ENCODE results near the gene SSU72. TPM values are rescaled to one million over a fixed set of nuclear protein-coding genes. Genes with fewer than 3 reads are reported as not detected.
A peak's percentile ranks its signal among the peaks of the same experiment; 100 is the strongest.

SSU72 gene
- total RNA-seq, 1 donor from 2014 or later, result 94.1 TPM

DNA sequence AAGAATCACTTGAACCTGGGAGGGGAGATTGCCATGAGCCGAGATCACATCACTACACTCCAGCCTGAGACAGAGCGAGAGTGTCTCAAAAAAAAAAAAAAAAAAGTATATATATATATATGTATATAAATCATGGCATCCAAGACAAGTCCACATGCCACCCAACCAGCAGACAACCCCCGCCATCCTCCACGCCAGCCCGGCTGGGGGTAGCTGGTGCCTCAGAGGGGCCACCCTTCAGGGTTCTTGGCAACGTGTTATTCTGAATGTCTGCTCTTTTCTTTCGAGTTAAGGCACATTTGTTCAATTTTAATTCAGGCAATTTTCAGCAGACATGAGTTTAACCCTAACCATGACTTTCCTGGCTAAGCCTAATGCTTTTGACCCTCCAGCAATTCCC, 24.6 kb downstream of the SSU72 start:
- peaks cover 21% of the 10 kb centered on the region for H4K20me1 ChIP-seq (ENCODE audit: low read depth)
- Mint-ChIP-seq H3K9me3 (no peaks in the 10 kb centered on the region), H3K4me3 (no peak overlapping the region), H3K27me3 (ENCODE audit: insufficient read depth, low read depth) (peaks cover 7% of the 10 kb centered on the region), H3K4me1 (peaks cover 4% of the 10 kb centered on the region), H3K36me3 (no peaks in the 10 kb centered on the region), H3K27ac (no peak overlapping the region)
- H3K36me3 ChIP-seq, result no peaks in the 10 kb centered on the region
- no peaks in the 10 kb centered on the region for H3F3A ChIP-seq (ENCODE audit: low read depth)
- TF ChIP-seq EZH2 (IDR thresholded peaks at IDR 0.05), result no peak
- no peak for TF ChIP-seq EZH2phosphoT487 (IDR thresholded peaks at IDR 0.05)
- TF ChIP-seq, protein P1, sequence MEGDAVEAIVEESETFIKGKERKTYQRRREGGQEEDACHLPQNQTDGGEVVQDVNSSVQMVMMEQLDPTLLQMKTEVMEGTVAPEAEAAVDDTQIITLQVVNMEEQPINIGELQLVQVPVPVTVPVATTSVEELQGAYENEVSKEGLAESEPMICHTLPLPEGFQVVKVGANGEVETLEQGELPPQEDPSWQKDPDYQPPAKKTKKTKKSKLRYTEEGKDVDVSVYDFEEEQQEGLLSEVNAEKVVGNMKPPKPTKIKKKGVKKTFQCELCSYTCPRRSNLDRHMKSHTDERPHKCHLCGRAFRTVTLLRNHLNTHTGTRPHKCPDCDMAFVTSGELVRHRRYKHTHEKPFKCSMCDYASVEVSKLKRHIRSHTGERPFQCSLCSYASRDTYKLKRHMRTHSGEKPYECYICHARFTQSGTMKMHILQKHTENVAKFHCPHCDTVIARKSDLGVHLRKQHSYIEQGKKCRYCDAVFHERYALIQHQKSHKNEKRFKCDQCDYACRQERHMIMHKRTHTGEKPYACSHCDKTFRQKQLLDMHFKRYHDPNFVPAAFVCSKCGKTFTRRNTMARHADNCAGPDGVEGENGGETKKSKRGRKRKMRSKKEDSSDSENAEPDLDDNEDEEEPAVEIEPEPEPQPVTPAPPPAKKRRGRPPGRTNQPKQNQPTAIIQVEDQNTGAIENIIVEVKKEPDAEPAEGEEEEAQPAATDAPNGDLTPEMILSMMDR (IDR thresholded peaks at IDR 0.05), result no peak
- no peaks in the 10 kb centered on the region for H3K9me3 ChIP-seq (ENCODE audit: low read depth)
- H3K79me2 ChIP-seq (ENCODE audit: low read depth), result peaks cover 30% of the 10 kb centered on the region
- H3K4me2 ChIP-seq, result no peak overlapping the region
- H3K9ac ChIP-seq, result no peak overlapping the region
- DNase-seq (ENCODE audit: low spot score), result no peak
- H2AFZ ChIP-seq (replicated peaks), result no peak overlapping the region
- H3K27me3 ChIP-seq, result no peaks in the 10 kb centered on the region
- H3K4me3 ChIP-seq, result no peak overlapping the region
- no peaks in the 10 kb centered on the region for H3K4me1 ChIP-seq
- H3K27ac ChIP-seq, result no peak overlapping the region

DNA sequence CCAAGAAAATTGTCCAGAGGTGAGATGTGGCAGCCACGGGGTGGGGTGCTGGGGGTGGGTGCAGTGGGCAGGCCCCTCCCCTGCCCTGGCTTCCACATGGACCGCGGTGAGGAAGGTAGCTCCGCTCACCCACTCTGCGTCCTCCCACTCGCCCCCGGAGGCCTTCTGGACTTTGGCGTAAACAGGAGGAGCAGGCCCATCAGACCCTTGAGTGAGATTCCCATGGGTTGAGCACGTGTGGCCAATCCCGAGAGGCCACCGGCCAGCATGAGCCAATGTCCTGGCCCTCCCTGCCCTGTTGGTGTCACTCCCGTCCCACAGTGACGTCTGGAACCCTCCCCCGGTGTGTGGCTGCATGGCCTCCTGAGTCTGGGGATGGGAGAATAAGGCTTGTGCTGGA, 26.1 kb downstream of the SSU72 start:
- Mint-ChIP-seq H3K36me3 (peaks cover 2% of the 10 kb centered on the region), H3K4me1 (no peaks in the 10 kb centered on the region), H3K27ac (no peak overlapping the region), H3K9me3 (no peaks in the 10 kb centered on the region), H3K4me3 (no peak overlapping the region), H3K27me3 (ENCODE audit: insufficient read depth, low read depth) (peaks cover 7% of the 10 kb centered on the region)
- Histone ChIP-seq H3K9me3 (ENCODE audit: low read depth) (no peaks in the 10 kb centered on the region), H3K9ac (no peak overlapping the region), H3K4me3 (no peak overlapping the region), H4K20me1 (ENCODE audit: low read depth) (peaks cover 18% of the 10 kb centered on the region), H3F3A (ENCODE audit: low read depth) (no peaks in the 10 kb centered on the region), H3K4me1 (no peaks in the 10 kb centered on the region), H2AFZ (replicated peaks) (no peak overlapping the region), H3K79me2 (ENCODE audit: low read depth) (peaks cover 30% of the 10 kb centered on the region), H3K27ac (no peak overlapping the region), H3K27me3 (no peaks in the 10 kb centered on the region), H3K4me2 (no peak overlapping the region), H3K36me3 (no peaks in the 10 kb centered on the region)
- no peak for DNase-seq (ENCODE audit: low spot score)
- no peak for TF ChIP-seq EZH2phosphoT487 (IDR thresholded peaks at IDR 0.05)
- TF ChIP-seq, protein P1 (IDR thresholded peaks at IDR 0.05), result no peak
- no peak for TF ChIP-seq EZH2 (IDR thresholded peaks at IDR 0.05)

DNA sequence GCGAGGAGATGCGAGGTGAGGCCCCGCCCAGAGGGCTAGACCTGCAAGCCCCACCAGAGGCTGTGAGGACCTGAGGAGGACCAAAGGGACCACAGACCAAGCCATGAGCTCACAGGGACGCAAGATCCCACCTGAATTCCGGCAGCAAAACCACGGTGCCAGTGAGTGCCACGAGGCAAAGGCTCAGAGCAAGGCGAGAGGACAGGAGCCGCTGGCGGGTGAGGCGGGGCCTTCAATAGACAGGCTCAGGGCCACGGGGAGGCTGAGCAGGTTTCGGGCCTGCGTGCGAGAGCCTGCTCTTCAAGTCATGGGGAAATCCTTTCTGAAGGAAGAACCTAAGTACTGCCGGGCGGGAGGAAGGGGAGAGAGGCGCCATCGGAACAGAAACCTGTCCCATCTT, 27.2 kb downstream of the SSU72 start:
- no peak overlapping the region for H2AFZ ChIP-seq (replicated peaks)
- H3K4me3 Mint-ChIP-seq, result no peak overlapping the region

More for the DNA sequence above, 27.2 kb downstream of the SSU72 start:
- DNase-seq (ENCODE audit: low spot score), result no peak
- Mint-ChIP-seq H3K27ac (peak overlapping the region; percentile 25), H3K27me3 (ENCODE audit: insufficient read depth, low read depth) (peaks cover 8% of the 10 kb centered on the region), H3K4me1 (no peaks in the 10 kb centered on the region), H3K9me3 (no peaks in the 10 kb centered on the region), H3K36me3 (peaks cover 2% of the 10 kb centered on the region)
- no peaks in the 10 kb centered on the region for H3K9me3 ChIP-seq (ENCODE audit: low read depth)
- peaks cover 16% of the 10 kb centered on the region for H4K20me1 ChIP-seq (ENCODE audit: low read depth)
- TF ChIP-seq EZH2 (IDR thresholded peaks at IDR 0.05) (no peak), EZH2phosphoT487 (IDR thresholded peaks at IDR 0.05) (no peak)
- TF ChIP-seq, protein P1 (IDR thresholded peaks at IDR 0.05), result no peak
- peaks cover 23% of the 10 kb centered on the region for H3K79me2 ChIP-seq (ENCODE audit: low read depth)
- no peak overlapping the region for H3K4me2 ChIP-seq
- H3K4me1 ChIP-seq, result no peaks in the 10 kb centered on the region
- no peak overlapping the region for H3K4me3 ChIP-seq
- no peaks in the 10 kb centered on the region for H3K27me3 ChIP-seq
- no peaks in the 10 kb centered on the region for H3F3A ChIP-seq (ENCODE audit: low read depth)
- H3K36me3 ChIP-seq, result no peaks in the 10 kb centered on the region
- no peak overlapping the region for H3K27ac ChIP-seq
- H3K9ac ChIP-seq, result no peak overlapping the region

Measured in neural progenitor cell (in vitro differentiated cells).